T-helper 1 cell (primary cell): Measurements from ENCODE around the gene COLEC12.
"Not testable (repeated sequence)": the region's sequence is repeated elsewhere in the genome, so short reads cannot be mapped to it uniquely, and the experiment has no call there.

Experiments used
- DNase-seq, 5 donors: peaks; one replicate each; pipeline ENCODE4 v3.0.0-alpha.2; 2012 to 2020

The COLEC12 gene

DNA sequence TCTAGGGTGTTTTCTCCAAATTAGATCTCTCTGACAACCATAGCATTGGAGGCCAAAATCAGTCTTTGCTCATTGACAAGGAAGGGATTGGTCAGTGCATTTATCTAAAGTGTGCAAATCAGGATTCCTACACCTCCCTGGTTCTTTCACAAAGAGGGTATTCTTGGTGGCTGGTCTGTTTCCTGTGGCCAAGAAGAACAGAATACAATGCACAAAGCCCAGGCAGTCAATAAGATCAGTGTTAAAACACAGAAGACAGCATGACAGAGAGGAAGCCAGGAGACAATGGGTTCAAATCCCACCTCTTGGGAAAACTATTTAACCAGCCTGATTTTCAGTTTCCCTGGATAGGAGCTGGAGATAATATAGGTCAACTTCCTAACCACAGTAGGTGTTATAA lies 186.6 kb downstream of the COLEC12 start:
- no peak for DNase-seq

DNA sequence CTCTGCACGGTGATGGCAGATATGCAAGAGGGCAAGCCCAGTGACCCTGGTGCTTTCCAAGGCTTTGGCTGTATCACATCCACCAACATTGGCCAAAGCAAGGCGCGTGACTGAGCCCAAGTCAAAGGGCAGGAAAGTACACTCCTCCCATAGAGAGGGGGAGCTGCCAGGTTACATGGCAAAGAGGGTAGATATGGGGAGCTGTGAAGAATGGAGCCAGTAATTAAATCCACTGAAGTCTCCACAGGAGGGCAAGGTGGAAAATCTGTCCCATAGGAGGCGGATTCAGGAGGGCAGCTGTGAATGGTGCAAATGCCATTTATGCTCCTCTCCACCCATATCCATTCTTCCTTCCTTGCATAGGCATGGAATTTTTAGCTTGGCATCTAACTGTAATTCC lies 188.1 kb downstream of the COLEC12 start:
- DNase-seq: no peak

DNA sequence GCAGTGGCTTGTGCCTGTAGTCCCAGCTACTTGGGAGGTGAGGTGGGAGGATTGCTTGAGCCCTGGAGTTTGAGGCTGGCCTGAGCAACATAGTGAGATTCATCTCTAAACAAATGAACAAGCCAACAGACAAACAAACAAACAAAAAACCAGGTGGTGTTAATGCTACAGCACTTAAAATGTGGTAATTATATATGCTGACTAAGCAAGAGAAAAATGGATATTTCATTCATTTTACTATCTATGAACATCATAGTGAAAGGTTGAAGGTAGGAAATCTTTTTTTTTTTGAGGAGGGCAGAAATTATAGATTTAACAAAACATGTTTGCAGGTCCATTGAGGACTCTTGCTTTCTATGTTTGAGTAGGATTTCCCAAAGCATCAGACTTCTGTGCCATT lies 190.5 kb downstream of the COLEC12 start:
- DNase-seq: no peak

DNA sequence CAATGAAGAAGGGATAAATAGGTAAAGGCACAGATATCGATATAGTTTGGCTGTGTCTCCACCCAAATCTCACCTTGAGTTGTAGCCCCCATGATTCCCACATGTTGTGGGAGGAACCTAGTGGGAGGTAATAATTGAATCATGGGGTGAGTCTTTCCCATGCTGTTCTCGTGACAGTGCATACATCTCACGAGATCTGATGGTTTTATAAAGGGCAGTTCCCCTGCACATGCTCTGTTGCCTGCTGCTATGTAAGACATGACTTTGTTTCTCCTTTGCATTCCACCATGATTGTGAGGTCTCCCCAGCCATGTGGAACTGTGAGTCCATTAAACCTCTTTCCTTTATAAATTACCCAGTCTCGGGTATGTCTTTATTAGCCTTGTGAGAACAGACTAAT lies 192.4 kb downstream of the COLEC12 start:
- DNase-seq: not testable (repeated sequence)

DNA sequence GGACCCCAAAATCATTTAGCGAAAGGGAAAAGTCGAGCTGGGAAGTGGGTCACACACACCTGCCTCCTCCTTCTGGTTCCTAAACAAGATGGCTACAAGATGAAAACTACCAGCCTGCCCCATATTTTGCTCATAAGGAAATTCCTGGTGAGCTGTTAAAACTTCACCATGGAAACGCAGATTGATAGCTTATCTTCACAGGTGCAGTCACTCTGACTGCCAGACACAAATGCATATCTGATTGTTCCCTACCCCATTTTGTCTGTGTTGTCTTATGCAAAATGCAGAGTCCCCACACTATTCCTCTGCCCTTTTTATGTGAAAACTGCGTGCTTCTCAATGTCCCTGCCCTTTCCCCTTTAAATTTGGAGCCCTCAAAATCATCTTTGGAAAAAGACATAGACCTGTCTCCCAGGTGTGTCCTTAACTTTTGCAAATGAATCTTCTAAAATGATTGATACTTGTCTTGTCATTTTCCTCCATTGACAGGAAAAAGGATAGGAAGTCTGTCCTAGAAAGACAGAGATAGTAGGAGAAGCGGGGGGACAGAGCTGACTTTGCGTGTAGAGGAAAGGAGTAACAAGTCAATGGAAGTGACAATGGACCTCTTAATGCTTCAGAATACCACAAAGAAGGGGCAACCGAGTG lies 193.8 kb downstream of the COLEC12 start:
- no peak for DNase-seq

DNA sequence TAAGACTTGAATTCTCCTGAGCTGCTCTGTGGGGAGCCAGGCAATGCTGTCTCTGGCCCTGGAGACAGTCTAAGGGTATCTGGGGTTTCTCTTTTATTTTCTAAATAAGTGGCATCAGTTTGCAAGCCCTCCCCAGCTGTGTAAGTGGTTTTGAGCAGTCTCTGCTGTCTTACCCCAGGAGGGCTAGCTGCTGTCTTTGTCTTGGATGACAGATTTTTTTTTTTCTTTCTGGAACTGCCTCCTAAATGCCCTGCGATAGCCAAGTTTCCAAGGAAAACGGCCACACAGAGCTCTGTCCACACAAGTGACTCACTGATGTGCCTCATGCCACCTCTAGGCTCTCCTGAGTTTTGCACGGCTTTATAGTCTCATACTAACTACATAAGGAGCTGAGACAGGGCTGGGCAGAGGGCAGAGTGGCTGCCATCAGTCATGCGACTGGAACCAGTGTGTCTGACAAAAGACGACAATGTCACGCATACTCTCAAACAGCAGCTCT lies 195.4 kb downstream of the COLEC12 start:
- no peak for DNase-seq

DNA sequence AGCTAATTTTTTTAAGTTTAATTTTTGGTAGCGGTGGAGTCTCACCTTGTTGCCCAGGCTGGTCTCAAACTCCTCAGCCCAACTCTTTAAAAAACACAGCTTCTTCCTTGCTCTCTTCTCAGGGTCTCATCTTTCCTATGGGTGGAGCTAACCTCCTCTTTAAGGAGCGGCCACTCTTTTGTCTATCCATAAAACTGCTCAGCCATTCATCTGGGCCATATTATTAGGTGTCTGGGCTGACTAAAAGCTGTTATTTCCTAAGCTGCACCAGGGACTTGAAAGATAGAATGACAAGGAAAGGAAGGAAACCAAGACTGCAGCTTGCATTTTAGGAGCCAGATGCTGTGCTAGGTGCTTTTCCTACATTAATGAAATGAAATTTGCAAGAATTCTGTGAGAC lies 196.9 kb downstream of the COLEC12 start:
- DNase-seq: no peak

DNA sequence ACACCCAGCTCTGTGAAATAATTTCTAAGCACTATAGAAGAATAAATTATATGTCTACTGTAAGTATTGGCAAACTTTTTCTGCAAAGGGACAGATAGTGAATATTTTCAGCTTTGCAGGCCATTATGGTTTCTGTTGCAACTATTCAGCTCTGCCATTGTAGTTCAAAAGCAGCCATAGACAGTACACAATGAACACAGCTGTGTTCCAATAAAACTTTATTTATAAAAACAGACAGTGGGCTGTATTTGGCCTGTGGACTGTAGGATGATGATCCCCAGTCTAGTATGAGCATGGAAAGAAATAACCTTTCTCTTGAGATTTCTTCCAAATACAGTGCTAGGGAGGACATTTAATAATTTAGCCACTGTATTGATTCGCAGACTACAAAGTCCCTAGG lies 197.5 kb downstream of the COLEC12 start:
- no peak for DNase-seq

DNA sequence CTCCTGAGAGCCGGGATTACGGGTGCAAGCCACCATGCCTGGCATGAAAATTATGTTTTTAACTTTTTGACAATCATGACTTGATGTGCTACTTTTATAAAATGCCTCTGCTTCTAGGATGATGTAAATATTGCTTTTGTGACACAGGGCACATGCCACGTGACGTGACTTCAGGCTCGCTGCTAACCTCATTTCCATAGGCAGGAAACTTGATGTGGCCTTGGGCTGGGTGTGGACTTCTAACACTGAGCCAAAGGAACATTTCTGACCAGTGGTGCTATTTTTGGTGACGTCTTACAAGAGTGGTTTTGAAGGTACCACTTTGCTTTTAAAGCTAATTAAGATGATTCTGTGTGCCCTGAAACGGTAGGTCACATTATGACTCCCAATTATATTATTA lies 198.4 kb downstream of the COLEC12 start:
- DNase-seq: no peak

DNA sequence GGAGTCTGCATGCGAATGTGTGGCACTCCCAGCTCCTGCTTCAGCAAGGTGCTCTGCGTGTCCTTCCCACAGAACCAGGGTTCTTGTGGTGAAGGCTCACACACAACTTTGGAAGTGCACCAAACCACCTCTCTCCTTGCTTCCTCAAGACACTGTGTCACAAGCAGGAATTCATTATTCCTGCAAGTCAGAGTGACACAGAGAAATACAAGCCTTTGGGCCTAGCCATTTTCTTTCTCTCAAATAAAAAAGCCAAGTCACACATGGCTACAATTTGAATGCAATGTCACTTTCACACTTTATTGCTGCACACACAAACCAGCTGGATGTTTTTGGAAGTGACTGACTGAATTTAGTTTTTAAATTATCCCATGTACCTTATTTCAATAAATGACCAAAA lies 202.6 kb downstream of the COLEC12 start:
- DNase-seq: no peak

DNA sequence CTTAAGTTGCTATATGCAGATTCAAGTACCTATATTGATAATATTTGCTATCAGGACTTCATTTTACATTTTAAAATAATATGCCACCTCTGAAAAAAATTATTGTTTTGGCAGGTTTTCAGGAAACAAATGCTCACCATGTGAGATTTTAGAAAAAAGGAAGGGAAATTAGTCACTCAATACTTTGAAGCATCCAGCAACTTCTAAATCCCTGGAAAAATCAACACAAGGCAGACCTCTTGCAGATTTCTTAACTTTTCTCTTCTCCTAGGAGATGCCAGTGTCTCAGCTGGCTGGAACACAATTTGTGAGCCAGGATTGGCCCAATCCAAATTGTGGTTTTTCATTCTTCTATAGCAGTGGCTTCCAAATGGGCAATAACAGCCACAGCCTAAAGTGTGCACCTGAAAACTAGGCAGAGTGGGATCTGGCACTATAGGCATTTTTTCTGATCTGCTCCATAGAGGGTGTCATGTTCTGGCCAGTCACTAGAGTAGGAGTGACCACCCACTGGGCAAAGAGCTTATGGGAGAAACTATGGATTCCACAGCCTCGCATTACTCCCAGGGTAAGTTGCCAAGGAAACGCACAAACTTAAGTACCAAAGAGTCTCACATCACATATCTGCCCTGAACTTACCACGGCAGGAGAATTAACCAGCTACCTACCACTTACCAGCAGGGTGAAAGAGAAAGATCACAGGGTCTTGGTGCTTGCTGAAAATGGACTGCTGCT lies 204.6 kb downstream of the COLEC12 start:
- DNase-seq: no peak

DNA sequence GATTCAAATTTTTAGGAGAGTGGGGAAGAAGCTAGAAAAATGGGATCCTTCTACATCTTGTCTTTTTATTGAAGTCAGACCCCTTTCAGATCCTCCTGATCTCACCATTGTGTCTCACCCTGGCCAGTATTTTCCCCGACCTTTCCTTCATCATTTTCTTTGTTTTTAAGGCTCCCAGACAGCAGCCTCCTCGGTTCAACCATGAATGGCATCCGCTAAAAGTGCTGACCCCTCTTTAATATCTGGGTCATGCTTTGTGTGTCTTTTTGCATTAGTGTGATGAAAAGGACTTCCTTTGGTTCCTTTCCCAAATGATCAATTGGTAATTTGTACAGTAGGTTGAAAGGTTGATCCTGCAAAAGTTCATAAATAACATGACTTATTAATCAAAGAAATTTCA lies 205.9 kb downstream of the COLEC12 start:
- no peak for DNase-seq

DNA sequence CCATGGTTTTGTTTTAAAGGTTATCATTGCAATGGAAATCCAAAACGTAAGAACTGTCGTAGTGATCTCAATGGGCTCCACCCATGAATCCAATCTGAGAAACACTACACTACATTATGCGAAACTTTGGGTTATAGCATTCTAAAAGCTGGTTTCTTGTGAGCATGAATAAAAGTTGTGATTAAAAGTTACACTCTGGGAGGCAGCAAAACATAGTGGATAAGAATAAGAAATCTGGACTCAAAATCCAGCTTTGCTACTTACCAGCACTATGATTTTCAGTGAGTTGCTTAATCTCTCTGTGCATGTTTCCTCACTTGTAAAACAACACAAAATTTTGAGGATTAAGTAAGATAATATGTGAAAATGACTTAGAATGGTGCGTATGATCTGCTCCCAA lies 207.0 kb downstream of the COLEC12 start:
- DNase-seq: no peak

DNA sequence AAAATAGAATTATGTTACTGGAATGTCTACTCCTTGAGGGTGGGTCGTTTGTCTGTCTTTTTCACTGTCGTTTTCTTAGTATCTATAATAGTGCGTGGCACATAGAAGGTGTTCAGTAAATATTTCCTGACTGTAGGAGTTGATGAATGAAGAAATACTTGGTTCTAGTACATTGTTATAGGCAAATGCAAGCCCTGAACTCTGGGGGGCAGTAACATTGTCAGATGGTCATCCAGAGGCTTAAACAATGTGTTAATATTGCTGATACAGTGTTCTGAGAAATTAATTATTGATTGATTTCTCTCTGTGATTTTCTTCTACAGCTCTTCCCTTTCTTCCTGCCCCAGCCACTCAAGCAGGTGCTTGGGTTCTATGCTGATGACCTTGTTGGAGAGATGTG lies 208.2 kb downstream of the COLEC12 start:
- DNase-seq: no peak

DNA sequence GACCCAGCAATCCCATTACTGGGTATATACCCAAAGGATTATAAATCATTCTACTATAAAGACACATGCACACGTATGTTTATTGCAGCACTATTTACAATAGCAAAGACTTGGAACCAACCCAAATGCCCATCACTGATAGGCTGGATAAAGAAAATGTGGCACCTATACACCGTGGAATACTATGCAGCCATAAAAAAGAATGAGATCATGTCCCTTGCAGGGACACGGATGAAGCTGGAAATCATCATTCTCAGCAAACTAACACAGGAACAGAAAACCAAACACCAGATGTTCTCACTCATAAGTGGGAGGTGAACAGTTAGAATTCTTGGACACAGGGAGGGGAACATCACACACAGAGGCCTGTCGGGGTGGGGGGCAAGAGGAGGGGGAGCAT lies 210.5 kb downstream of the COLEC12 start:
- DNase-seq: not testable (repeated sequence)

DNA sequence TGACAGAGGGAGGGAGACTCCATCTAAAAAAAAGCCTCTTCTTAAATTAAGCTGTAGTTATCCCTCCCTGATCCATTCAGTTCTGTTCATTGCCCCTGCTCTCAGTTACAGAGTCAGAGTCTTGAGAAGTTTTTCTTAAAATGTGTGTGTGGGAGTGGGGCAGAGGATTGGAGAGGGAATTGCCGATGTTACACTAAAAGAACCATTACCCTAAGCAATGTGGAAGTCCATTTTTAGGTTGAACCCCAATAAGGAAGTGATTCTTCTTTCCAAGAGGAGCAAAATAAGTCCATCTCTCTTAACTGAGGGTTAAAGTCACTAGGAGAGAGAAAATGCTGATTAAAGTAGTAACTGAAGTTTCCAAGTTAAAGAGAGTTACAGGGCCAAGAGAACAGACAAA lies 211.5 kb downstream of the COLEC12 start:
- no peak for DNase-seq

DNA sequence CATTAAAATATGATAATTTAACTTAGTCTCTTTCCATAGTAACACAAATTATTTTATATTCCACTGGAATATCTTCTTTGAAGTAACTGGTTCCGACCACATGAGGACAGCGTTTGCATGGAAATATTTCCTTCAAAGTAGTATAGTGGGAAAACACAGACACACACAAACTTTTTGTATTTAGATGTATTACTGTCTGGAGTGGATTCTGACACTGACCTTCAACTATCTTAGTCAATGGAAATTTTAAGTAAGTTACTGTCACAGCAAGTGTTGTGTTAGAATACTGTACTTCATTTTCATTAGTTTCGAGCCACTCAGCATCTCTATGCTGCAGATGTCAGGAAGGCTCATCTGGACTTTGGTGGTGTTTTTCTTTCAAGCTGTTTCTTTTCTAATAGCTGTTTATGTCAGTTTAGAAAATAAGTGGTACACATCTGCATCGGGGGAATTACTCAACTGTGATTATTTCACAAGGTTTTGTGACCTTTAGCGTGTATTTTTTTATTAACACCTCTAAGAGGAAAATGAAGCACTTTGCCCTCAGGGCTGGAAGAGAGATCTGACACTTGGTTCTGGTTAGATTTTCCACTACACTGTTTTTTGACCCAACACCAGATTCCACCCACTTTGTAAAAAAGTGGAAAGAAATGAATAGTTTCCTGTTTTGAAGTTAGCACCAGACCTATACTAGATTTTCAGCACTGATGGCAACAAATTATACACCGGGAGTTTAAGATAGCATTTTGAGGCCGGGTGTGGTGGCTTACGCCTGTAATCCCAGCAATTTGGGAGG lies 213.8 kb downstream of the COLEC12 start:
- DNase-seq: no peak

DNA sequence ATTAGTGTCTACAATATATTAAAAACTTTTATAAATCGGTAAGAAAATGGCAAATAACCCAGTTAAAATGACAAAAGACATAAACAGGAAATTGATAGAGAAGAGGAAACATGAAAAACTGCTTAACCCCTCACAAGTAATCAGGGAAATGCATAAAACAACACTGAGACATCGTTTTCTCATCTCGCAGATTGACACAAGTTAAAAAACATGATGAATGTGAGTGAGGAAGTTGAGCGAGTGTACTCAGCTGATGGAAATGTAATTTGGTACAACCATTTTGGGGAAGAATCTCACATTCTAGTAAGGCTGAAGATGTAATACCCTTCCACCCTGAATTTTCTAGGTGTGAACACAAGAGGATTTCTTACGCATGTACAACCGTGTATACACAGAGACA lies 214.7 kb downstream of the COLEC12 start:
- no peak for DNase-seq

DNA sequence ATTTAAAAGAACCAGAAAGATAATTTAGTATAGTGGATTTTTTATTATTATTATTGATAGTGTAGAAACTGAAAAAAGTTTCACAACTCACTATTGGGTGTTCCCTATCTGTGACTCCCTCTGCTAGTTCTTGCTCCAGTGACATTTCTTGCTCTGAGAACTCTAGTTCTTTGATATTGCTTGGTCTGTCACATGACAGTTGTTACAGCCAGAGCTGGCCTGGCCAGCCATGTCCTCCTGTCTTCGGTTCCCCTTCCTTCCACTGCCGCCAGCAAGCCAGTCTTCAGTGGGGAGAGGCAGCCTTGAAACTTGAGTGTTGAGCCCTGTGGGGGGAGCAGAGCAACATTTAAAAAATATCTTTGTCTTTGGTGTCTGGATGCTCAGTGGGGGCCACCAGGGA lies 225.0 kb downstream of the COLEC12 start:
- no peak for DNase-seq

DNA sequence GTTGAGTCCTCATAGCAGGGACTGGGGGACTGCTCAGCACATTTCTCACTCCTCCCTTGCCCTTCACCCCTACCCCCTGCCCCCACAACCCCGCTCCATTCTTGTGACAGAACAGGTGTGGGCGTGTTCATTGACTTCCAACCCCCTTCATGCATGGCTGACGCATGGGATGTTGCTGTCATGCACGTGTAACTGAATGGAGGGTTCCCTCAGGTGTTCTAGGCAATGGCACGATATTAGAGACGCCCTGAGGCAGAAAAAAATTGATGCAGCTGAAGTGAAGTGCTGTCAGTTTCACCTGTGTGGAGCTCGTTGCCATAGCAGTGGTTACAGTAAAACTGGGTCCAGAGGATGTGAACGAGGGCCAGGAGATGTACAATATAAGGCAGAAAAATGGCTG lies 226.2 kb downstream of the COLEC12 start:
- no peak for DNase-seq

DNA sequence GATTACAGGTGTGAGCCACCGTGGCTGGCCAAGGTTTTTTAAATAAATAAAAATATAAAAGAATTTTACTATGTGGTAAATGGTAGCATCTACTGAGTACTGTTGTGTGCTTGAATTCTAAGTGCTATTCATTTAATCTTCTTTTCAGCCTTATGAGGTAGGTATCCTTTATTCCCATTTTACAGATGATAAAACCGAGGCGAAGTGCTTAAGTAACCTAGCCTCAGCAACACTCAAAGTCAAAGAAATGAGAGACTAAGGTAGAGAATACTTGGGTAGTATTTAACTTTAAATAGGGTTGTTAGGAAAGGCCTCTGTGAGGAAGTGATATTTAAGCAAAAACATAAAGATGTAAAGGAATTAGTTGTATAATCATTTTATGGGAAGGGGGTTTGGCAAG lies 227.0 kb downstream of the COLEC12 start:
- DNase-seq: no peak

DNA sequence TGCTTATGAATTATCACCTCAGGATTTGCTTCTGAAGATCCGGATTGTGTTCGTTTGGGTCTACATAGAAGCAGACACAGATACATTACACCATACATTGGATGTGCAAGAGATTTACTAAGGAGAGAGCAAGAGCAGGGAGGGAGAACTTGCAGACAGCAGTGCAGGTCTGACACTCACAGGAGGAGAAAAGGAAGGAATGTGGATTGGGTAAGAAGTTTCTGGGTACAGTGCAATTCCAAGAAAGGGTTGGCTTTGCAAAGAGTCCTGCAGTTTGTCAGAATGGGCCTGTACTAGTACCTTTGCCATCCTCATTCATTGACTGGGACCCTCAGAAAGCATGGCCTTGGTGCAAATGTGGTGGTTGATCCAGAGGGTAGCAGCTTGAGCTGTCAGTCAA lies 227.9 kb downstream of the COLEC12 start:
- no peak for DNase-seq

DNA sequence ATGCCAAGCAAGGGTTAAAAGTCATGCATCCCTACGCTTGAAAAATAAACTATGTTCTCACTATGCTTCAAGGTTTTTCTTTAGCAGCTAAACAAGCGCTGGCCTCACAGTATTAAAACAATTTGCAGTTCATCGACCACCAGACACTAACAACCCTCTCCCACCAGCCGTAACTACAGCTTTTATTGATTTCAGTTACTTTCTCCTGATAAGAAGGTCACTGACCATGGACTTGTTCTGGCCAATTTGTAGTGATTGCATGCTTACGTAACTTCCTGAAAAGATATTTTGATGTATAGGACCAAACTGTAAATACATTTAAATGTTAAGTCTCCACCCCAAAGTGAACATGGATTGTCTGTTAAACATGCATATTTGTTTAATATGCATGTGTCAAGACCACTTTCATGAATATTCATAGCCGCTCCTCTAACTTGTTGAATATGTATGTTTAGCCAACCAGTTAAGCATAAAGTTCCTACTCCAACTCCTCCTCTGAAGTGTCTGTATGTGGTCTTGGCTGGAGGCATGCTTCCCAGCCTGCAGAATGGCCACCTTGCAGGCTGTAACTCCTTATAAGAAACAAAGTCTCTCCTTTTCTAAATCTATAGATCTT lies 230.9 kb downstream of the COLEC12 start:
- DNase-seq: no peak
